GM18505 (cell line): ENCODE measurements around the gene HAP1.
A peak's percentile ranks its signal among the peaks of the same experiment; 100 is the strongest.
"Not testable (repeated sequence)": the region's sequence is repeated elsewhere in the genome, so short reads cannot be mapped to it uniquely, and the experiment has no call there.

Source experiments
- ATAC-seq: cut with Tn5 transposase; IDR thresholded peaks from one replicate; pipeline ENCODE4 v1.9.1; 2021; ENCODE audit not compliant: unreplicated experiment
- POLR2A ChIP-seq: IDR thresholded peaks from 4 replicates; pipeline ENCODE4 v1.6.1; 2011; ENCODE audit warnings: borderline replicate concordance; ENCODE audit not compliant: insufficient read depth, insufficient read length; ENCODE audit errors: extremely low read depth

Gene HAP1

DNA sequence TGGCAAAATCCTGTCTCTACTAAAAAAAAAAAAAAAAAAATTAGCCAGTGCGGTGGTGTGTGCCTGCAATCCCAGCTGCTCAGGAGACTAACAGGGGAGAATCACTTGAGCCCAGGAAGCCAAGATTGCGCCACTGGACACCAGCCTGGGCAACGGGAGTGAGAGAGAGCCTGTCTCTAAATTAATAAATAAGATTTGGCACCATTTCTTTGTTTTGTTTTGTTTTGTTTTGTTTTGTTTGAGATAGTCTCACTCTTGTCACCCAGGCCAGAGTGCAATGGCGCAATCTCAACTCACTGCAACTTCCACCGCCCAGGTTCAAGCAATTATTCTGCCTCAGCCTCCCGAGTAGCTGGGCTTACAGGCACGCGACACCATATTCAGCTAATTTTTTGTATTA lies 31.7 kb downstream of the HAP1 start:
- ATAC-seq: no peak
- TF ChIP-seq POLR2A: no peak

DNA sequence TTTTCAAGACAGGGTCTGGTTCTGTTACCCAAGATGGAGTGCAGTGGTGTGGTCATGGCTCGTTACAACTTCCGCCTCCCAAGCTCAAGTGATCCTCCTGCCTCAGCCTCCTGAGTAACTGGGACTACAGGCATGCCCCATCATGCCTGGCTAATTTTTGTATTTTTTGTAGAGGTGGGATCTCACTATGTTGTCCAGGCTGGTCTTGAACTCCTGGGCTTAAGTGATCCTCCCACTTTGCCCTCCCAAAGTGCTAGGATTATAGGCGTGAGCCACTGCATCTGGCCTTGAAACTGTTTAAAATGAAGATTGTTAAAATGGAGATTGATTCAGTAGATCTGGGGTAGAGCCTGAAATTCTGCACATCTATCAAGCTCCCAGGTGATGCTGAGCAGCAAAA lies 33.6 kb downstream of the HAP1 start:
- not testable (repeated sequence) for ATAC-seq

DNA sequence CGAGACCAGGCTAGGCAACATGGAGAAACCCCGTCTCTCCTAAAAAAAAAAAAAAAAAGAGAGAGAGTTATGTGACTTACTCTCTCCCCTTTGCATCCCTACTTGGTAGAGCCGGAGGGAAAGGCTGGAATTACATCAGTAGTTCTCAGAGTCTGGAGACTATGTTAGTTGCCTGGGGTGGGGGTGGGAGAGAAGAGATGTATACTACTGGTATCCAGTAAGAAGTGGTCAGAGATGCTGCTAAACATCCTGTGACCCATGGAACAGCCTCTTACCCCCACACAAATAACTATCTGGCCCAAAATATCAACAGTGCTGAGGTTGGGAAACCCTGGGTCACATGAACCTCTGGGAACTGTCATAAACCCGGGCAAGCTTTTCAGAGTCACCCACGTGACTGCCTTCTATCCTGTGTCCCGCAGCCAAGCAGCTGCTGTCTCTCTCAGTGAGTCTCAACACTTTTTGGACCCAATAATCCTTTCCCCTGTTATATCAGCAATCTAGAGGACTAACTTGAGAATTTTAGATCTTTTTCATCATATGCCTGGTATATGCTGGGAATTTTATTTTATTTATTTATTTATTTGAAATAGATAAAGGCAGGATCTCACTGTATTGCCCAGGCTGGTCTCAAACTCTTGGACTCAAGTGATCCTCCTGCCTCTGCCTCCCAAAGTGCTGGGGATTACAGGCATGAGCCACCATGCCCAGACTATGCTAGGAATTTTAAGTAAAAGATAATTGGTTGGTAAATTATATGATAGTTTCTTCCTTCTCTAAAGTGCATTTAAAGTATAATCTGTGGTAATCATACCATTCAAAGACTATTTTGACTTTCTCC lies 37.1 kb downstream of the HAP1 start:
- TF ChIP-seq POLR2A: no peak
- ATAC-seq: no peak

DNA sequence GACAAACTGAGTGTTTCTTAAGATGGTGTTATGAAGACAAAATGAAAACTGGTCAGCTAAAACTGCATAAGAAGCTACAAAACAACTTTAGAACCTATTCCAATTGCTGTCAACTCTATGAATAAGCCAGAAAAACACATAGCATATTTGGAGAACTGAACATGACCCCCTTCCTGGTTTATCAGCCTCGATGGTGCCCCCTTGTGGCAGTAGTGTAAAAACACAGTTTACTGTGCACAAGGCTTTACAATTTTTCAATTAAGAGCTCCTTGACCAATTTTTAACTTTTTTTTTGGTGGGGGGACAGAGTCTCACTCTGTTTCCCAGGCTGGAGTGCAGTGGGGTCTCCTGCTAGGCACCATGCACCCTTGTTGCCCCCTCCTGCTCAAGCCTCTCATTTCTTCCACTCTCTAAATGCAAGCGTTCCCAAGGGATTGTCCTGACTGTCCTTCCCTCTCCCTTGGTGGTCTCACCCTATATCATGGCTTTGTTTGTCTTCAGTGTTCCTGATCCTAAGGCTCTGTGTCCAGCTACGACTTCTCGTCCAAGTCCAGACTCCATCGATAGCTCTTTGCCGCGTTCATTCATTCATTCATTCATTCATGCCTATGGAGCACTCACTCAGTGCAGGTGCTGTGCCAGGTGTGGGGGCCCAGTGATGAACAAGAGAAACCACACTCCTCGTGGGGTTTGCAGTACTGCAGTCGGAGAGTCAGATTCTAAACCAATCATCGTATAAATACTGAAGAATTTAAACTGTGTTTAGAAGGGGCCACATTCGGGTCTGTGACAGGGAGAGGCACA lies 38.3 kb downstream of the HAP1 start:
- TF ChIP-seq POLR2A: no peak
- no peak for ATAC-seq

DNA sequence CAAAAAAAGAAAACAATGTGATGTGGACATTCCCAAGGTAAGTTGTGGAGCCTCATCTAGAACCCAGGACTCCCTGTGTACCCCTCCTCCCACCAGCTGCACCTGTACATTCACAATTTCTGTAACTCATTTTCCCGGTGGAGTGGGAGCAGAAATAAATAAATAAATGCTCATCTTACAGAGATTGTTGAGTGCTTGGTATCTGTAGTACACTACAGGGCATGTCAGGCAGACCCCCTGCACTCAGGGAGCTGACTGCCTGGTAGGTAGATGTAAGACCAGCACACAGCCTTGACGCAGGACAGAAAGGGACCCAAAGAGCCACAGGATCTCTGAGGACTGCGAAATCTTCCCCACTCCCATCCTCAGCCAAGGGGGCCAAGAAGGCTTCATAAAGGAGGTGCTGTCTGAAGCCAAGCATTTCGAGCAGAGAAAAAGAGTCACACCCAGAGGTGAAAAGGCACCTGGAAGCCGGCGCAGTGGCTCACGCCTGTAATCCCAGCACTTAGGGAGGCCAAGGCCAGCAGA lies 39.2 kb downstream of the HAP1 start:
- no peak for TF ChIP-seq POLR2A
- ATAC-seq: no peak

DNA sequence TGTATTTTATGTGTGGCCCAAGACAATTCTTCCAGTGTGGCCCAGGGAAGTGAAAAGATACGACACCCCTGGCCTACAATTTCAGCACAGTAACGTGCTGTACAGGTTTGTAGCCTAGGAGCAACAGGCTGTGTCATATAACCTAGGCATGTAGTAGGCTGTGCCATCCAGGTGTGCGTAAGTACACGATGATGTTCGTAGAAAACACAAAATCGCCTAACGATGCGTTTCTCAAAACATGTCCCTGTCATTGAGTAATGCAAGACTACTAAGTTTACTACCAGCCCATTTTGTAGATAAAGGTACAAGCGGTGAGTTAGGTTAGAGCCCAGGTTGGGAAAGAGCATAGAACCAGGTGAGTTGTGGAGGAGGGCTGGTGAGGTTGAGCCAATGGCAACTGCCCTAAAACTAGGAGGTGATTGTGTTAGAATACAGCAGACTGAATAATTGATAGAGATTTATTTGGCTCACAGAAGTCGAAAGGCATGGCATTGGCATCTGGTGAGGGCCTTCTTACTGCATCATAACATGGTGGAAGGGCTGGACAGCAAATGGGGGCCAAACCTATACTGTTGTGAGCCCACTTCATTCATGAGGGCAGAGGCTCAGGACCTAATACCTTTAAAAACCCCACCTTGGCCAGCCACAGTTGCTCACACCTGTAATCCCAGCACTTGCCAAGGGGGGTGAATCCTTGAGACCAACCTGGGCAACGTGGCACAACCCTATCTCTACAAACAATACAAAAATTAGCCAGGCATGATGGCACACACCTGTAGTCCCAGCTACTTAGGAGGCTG lies 41.5 kb downstream of the HAP1 start:
- no peak for ATAC-seq

DNA sequence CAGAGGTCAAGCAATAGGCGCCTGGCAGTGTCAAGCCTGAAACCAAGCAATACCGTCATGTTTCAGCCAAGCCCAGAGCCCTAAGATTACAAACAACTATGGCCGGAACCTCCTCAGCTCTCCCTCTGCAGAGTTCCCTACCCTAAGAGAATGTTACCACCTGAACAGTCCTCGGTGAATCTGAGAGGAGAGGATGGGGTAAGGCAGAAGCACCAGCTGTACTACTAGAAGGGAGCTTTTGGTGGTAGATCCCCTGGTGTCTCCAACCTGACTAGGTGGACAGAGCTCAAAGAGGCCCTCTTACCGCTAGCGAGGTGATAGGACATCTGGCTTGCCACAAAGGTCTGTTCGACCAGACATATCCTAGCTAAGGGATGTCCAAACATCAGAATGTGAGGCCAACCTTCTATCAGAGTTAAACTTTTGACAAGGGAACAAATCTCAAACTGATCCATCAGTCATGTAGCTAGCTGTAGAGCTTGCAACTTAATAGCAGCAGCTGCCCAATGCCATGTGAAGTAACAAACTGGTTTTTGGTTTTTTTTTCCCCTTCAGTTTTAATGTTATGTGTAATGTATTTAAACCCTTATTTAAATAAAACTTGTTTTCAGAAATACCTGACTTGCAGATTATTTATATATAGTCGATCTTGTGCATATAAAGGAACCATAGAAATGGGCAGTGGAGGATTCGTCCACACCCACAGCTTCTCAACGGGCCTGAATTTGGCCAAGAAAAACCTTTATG lies 43.2 kb downstream of the HAP1 start:
- no peak for ATAC-seq
- TF ChIP-seq POLR2A: no peak

More for the DNA sequence above, 41.5 kb downstream of the HAP1 start:
- no peak for TF ChIP-seq POLR2A

DNA sequence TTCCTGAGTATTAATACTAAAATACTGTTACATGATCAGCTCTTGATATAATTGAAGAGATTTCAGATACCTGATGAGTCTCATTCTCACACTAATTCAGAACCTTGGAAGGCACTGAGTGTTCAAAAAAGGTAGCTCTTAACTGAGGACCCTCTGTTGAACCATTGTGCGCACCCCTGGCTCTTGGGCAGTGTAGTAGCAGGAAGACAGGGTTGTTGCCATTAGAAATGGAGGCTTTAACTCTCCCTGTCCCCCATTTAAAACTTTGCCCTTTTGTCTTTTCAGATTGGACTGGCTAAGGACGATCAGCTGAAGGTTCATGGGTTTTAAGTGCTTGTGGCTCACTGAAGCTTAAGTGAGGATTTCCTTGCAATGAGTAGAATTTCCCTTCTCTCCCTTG lies 43.9 kb downstream of the HAP1 start:
- no peak for TF ChIP-seq POLR2A
- no peak for ATAC-seq

DNA sequence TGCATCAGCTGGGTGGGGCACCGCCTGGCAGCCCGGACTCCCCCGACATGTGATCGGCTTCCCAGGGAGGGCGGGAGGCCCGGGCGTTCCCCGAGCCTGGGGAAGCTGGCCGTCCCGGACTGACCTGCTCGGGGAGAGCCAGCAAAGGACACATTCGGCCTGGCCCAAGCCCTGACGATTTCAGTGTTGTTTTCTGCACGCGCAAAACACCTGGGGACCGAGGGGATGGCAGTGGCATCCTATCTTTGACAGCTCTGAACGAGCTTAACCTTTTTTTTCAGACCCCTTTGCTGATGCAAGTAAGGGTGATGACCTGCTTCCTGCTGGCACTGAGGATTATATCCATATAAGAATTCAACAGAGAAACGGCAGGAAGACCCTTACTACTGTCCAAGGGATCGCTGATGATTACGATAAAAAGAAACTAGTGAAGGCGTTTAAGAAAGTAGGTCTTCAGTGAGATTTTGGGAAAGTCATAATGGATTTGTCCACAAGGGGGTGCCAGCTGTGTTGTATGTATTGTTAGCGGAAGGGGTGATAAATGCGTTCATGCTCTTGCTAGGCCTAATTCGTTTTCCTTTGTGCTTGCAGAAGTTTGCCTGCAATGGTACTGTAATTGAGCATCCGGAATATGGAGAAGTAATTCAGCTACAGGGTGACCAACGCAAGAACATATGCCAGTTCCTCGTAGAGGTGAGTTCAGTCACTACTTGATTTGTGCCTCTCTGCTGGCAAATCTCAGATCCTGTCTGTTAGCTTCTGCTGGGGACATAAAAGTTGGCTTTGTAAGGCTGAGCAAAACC lies 44.7 kb downstream of the HAP1 start:
- no peak for ATAC-seq
- TF ChIP-seq POLR2A: no peak

DNA sequence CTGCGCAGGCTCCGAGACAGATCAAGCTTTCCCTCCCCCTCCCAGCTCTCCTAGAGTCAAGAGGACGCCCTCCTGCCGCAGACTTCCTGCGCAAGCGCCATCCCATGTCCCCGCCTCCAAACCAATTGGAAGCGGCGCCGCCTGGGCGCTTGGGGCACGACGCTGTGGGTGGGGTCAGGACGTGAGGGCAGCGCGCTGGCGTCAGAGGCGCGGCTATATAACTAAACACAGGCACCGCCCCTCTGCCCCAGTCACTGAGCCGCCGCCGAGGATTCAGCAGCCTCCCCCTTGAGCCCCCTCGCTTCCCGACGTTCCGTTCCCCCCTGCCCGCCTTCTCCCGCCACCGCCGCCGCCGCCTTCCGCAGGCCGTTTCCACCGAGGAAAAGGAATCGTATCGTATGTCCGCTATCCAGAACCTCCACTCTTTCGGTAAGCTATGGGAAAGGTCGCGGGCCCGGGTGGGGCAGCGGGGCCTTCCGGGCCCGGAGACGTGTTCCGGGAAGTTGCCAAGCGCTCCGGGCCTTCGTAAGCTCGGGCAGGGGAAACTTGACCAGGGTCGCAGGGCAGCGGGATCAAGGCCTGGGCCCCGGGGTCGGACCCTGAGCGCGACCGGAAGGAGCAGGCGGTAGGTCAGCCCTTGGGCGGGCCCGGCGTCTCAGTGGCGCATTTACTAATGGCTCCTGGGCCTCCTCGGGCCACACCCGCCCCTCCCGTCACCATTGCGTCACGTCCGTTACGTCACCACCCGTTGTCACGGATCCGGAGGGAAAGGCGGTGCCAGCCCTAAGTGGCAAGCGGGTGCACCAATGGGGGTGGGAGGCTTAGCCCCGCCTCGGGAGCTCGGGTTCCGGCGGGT lies 45.6 kb downstream of the HAP1 start, which contains the start of gene EIF1:
Gene EIF1, plus strand, starts transcription at position 245 of the 856 bp plus-strand sequence. Its CDS starts 154 bp downstream, at position 399.
- peak; percentile 100 for TF ChIP-seq POLR2A
- ATAC-seq: peak; percentile 70
